HG02885 (cell line): ENCODE results near the gene E2F4.

Source experiments
- ATAC-seq: cut with Tn5 transposase; IDR thresholded peaks from one replicate; pipeline ENCODE4 v1.9.1; 2021; ENCODE audit warnings: mild to moderate bottlenecking; ENCODE audit not compliant: unreplicated experiment, poor library complexity

Gene E2F4

DNA sequence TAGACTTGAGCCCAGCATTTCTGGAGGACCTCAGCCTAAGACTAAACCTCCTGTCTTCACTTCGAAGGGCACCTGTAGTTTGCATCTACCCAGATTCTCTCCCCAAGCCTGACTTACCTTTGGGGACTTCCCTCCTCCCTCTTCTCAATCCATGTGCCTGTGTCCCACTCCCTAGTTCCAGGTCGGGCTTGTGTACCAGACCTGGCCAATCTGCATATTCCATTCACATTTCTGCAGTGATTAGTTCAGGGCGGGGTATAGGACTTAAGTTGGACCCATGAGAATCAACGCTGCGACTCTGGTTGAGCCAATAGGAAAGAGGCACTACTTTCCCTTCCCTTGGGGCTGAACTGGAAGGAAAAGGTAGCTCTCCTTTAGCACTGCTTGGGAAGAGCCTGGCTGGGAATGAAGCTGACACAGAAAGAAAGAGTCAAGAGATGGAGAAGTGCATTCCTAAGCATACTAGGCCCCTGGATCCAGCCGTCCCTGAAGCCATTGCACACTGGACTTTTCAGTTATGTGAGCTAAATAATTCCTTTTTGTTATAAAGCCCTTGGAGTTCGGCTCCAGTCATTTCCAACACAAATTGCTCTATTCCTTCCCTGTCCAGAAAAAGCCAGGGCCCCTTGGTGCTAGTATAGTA is 34.7 kb upstream of the E2F4 start:
- ATAC-seq = no peak

DNA sequence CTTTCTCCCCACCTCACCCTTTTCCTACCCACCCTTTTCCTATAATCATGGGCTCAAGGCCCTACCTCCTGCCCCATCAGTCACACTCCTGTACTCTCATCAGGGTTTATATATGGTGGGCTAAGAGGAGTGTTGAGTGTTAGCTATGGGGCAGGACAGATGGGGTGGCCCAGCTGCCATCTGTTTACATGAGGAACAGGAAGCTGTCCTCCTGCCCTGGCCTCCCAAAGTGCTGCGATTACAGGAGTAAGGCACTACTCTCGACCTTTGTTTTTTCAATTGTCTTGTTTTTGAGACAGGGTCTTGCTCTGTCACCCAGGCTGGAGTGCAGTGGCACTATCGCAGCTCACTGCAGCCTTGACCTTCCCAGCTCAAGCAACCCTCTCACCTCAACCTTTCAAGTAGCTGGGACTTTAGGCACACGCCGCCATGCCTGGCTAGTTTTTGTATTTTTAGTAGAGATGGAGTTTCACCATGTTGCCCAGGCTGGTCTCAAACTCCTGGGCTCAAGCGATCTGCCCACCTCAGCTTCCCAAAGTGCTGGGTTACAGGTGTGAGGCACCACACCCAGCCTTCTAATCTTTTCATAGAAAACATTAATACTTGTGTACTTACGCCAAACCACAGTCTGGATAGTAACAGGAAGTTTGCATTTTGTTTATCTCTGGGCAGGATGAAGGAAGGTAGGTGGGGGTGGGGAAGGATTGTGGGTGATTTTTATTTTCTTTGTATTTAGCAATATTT is 33.9 kb upstream of the E2F4 start:
- ATAC-seq = no peak

DNA sequence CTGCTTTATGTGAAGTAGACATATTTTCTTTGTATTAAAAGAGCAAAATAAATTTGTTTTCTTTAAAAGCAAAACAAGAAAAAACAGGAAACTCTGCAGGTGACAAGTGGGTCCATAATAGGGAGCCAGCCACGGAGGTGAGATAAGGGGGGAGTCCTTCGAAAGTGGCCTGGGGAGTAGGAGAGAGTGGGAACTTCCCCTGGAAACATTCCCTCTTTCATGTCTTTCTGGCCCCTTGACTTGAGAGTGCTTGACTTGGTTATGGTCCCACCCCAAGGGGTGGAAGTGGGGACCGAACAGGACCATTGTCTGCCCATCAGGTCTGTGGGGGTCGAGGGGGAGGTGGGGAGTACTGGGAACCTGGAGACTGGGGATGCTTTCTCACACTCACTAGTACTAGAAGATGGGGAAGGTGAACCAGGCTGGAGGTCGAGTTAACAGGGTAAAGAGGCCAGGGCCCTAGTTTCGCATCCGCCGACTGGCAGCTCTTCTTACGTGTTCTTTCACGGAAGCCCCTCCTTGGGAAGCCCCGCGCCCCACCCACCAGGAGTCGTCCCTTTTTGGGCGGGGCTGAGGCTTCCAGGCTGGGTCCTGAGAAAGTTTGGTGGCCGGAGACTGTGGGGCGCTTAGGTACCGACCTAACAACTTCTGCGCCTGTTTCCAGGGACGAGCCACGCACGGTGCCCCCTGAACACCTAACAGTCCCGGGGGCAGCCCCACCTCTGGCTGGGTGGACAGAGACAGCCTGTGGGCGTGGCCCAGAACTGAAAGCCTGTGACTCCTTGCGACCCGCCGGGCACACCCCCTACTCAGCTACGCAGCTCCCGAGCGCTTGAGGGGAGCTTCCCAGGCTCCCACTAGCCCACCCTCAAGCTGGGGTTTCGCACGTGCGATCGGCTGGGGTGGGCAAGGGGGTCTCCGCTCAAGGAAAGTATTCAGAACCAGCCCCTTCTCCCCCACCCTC is 33.0 kb upstream of the E2F4 start:
- ATAC-seq = peak; percentile 35

DNA sequence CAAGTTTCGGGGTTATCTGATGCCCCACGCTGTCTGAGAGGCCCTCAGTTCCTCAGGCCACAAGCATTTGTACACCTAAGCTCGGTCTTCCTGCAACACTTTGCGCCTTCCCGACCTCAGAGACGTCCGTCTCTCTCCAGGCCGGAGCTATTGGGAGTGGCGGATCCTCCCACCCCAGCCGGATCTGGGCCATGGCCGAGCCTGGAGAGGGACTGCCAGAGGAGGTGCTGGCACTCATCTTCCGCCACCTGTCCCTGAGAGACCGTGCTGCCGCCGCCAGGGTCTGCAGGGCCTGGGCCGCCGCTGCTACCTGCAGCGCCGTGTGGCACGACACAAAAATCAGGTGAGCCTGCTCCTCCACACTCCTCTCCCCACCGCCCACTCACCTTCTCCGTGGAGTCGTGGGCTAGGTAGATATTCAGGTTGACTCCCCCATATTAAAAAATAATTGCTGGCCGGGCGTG is 30.3 kb upstream of the E2F4 start:
- ATAC-seq = no peak

DNA sequence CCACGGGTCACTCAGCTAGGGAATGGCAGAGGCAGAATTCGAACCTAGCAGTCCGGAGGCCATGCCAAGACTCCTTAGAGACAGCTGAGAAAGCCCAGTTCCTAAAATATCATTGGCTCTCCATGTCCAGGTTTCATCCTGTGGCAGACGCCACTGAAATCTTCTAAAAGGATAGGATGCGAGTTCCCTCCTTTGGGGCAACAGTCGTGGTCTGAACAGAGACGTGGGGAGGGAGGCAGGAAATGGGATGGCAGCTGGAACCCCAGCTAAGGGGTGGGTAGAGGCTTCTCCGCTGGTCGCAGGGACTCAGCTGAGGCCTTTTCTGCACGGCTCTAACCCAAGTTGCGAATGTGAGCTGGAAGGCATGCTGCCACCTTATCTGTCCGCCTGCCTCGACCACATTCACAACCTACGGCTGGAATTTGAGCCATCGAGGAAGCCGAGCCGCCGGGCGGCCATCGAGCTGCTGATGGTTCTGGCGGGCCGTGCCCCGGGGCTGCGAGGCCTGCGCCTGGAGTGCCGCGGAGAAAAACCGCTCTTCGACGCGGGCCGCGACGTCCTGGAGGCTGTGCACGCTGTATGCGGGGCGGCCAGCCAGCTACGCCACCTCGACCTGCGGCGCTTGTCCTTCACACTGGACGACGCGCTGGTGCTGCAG is 29.3 kb upstream of the E2F4 start:
- ATAC-seq = no peak

DNA sequence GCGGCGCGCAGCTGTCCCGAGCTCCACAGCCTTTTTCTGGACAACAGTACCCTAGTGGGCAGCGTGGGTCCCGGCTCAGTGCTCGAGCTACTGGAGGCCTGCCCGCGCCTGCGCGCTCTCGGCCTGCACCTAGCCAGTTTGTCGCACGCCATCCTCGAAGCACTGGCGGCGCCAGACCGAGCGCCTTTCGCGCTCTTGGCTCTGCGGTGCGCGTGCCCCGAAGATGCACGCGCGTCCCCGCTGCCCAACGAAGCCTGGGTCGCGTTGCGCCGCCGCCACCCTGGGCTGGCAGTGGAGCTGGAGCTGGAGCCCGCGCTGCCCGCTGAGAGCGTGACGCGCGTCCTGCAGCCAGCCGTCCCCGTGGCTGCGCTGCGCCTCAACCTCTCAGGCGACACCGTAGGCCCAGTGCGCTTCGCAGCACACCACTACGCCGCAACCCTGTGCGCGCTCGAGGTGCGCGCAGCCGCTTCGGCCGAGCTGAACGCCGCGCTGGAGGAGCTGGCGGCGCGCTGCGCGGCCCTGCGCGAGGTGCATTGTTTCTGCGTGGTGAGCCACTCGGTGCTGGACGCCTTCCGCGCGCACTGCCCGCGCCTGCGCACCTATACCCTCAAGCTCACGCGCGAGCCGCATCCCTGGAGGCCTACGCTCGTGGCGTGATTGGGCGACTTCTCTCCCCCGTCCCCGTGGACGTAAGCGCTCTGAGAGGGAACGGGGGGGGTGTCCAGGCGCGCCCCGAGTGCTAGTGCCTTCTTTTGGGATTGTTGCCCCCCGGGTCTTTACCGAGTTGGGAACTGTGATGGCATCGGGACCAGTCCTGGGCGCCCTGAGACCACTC is 28.6 kb upstream of the E2F4 start:
- no peak for ATAC-seq

DNA sequence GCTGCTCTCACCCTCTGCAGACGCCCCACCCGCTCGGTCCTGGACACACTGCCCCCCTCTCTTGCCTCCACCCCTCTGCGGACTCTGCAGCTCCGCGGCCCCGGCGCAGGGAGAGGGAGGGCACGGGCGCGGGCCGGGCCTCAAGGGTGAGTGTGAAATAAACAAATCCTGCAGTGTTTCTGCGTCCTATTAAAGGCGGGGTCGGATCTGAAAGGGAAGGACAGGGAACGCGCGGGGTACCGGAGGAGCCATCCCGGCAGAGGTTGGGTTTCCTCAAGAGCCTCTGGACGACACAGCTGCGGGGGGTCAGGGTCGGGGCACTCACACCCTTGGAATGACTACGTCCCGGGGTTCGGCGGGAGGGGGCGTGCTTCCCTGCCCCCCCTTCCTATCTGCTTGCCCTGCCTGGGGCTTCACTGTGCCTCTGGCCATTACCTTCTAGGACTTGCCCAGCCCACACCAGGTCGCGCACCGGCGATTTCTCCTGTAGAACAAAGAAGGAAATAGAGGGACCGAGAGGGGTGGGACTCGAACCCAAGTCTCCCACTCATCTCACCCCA is 27.9 kb upstream of the E2F4 start:
- ATAC-seq = no peak

DNA sequence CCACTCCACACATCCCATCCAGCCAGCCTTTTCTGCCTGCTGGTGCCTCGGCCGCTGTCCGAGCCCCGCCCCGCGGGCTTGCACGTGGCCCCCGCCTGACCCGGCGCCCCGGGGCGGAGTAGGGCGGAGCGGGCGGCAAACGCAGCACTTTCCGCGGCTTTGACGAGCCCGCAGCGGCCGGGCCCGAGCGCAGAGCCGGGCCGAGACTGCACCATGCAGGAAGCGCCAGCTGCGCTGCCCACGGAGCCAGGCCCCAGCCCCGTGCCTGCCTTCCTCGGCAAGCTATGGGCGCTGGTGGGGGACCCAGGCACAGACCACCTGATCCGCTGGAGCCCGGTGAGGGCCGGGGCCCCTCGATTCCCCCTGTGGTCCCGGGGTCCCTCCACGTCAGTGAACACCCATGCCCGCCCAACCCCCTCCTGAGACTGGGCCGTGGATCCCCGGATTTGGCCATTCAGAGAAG is 27.3 kb upstream of the E2F4 start, which contains the start of gene HSF4:
TSS of gene HSF4 (plus strand) at position 147 of the 463 bp plus-strand sequence. CDS start at position 214, 67 bp downstream.
- ATAC-seq = no peak

DNA sequence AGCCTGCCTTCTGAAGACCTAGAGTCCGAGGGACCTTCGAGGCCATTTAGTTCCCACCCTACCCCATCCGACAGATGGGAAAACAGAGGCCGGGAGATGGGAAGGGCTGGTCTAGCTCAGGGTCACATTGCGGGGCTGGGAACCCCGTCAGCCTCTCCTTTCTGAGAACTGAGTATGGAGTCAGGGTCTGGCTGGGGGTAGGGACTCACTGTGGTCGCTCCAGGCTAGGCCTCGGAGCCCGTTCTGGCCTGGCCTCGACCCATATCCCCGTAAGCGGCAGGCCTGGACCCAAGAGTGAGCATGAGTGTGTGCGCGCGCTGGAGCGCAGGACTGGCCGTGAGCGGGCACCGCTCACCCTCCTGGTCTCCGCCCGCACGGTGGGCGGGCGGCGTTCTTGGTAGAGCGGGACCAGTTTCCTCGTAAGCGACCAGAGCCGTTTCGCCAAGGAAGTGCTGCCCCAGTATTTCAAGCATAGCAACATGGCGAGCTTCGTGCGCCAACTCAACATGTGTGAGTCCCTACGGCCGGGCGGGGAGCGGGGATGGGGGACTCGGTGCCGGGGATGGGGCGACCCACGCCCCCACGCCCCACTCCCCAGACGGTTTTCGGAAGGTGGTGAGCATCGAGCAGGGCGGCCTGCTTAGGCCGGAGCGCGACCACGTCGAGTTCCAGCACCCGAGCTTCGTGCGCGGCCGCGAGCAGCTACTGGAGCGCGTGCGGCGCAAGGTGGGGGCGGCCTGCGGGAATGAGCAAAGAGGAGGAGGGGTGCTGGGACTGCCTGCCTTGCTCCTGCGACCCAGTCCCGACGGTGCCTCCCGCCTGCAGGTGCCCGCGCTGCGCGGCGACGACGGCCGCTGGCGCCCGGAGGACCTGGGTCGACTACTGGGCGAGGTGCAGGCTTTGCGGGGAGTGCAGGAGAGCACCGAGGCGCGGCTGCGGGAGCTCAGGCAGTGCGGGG is 26.6 kb upstream of the E2F4 start:
- ATAC-seq = no peak

DNA sequence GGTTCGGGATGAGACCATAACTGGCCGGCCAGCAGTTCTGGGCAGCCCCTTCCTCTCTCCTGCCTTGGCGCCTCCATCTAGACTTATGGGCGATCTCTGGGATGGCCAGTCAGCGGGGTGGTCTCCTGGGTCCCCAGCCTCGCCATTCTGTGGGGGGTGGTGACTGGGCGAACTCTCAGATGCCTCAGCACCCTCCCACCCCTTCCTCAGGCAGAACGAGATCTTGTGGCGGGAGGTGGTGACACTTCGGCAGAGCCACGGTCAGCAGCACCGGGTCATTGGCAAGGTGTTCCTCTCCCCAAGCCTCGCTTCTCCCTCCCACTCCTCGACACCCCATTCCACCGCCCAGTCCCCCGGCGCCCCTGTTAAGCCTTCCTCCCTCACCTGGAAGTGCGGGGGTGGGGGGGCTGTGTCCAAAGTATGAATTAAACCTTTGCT is 25.8 kb upstream of the E2F4 start:
- ATAC-seq = no peak

DNA sequence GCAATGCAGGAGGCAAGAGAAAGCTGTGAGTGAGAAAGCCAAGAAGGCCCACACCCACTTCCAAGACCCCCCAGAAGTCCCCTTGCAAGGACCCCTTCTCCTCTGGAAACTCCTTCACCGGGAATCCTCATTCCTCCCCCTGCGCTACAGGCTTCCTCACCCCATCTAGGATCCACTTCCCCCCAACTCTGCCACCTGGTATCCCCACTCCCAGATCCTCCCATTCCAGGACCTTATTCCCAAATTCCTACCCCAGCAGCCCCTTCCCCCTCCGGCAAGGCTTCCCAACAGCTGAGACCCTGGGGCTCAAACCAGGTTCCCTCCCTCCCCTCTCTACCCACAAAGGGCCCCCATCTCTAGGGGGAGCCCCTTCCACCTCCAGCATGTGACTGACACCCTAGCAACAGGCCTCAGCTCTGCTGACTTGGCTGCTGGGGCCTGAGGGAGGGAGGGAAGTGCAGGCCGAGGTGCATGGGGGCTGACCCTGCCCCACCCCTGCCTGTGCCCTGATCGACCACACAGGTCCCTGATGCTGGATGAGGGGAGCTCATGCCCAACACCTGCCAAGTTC is 25.3 kb upstream of the E2F4 start:
- no peak for ATAC-seq

DNA sequence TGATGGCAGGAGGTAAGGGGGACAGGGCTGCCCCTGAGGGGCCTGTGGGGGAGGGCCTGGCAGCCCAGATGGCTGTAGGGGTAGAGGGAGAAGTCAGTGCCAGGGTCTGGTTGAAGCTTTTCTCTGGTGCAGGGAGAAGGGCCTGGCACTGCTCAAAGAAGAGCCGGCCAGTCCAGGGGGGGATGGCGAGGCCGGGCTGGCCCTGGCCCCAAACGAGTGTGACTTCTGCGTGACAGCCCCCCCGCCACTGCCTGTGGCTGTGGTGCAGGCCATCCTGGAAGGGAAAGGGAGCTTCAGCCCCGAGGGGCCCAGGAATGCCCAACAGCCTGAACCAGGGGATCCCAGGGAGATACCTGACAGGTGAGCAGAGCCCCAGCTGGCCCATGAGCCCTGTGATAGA is 24.4 kb upstream of the E2F4 start:
- ATAC-seq = no peak

DNA sequence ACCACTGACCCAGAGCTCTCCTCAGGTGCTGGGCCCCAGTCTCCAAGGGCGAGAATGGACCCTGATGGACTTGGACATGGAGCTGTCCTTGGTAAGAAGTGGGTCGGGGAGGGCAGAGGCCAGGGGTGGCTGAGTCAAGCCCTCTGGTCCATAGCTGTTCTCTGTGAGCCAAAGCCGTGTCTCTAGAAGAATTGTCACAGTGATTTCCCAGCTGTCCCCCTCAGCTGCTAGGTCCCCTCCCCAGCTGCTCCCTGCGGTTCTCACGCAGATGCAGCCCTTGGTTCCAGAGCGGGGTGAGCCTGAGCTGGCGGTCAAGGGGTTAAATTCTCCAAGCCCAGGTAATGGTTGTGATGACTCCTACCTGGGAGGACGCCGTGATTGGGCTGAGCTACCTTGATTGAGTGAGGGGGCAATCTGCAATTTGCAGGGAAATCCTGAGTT is 22.9 kb upstream of the E2F4 start:
- ATAC-seq = no peak

DNA sequence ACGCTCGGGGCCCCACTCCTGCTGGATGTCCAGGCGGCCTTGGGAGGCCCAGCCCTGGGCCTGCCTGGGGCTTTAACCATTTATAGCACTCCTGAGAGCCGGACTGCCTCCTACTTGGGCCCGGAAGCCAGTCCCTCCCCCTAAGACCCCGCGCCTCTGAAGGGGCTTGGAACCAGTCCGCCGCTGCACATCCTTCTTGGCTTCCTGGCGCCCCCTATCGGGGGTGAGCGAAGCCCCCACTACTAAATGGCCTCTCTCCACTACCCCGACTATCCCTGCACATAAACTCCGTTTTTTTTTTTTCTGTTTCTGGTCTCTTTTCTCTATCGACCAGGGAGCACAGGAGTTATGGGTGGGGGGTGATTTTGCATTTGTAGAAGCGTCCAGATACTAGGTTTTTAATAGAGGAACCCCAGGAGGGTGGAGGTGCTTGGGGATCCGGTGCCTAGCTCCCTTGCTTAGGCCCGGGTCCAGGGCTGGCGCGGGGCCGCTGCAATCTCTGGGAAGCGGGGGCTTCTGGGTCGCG is 22.2 kb upstream of the E2F4 start:
- ATAC-seq = no peak

DNA sequence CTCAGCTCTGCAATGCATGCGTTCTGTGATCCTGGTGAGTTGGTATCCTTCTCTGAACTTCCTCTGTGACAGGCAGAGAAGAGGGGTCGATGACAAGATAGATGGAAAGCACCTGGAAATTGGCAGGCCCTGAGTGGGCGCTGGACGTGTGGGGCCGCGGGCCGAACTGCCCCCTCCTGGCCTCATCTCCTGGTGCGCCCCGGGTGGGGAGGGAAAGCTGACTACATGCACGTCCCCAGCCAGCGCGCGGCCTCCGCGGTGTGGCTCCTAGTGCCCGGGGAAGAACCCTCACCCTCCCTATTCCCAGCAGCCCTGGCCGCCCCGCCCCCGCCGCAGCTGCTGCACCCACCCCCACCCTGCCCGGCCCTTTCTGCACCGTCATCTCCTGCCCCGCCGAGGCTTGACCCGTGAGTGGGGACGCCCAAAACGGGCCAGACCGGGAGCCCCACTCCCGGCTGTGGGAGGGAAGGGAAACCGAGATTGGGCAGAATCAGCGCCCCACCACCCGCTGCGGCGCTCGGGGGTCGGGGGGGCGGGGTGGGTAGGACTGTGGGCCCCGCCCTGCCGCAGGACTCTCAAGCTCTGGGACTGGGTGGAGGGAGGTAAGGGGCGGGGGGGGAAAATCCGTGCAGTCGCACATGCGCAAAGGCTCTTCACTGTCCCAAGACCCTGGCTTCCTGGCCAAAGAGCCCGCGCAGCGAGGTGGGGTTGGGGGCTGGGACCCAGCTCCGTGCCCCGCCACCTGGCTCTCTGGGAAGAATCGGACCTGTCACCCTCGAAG is 21.6 kb upstream of the E2F4 start, which contains the start of gene NOL3:
TSS of gene NOL3 (plus strand) at position 371 of the 781 bp plus-strand sequence.
- ATAC-seq = peak; percentile 46

DNA sequence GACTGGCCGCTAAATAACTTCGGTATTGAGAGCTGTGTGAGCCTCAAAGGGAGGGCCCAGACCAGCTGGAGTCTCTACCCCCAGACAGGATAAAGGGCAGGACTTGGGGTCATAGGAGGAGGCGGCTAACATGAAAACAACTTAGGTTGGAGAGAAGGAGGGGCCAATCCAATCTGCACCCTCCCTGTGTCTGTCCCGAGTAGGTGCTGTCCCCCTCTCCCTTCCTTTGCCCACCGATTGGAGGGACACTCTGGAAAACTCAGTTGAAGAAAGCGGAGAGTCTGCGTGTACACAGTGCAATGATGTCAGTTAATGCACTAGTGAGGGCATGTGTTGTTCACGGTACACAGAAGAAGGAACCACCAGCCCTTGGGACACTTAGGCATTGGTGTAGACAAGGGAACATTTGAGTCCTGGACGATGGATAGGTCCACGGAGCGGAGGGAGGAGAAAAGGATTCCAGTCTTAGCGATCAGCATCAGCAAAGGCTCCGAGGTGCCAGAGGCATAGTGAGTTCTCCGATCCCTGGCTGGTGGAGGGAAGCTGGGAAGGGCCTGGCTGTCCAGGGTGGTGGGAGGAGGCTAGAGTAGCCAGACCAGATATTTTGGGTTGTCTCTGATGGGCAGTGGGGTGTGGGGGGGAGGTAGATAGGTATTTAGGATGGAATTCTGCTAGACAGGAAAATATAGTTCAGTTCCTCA is 20.9 kb upstream of the E2F4 start:
- ATAC-seq = no peak
